Natural killer cell (primary cell): ENCODE results near the gene EFHC1. TPM values are rescaled to one million over a fixed set of nuclear protein-coding genes. Genes with fewer than 3 reads are reported as not detected.

ENCODE experiments used
- ATAC-seq, 3 donors: fragments of 150-1000 bp in 2 of 3; fragments of 200-7000 bp in 1 of 3; cut with Tn5 transposase; 1 replicate in 1 of 3; 2 replicates in 2 of 3; pipeline ENCODE4 v1.10.0; 2021; ENCODE audit warnings: mild to moderate bottlenecking in 2 of 3, moderate library complexity in 2 of 3
- DNase-seq, 2 donors: peaks; one replicate each; pipeline versions ENCODE4 v3.0.0 to v3.0.0-alpha.2; 2013 to 2021; ENCODE audit warnings: mixed read lengths in 1 of 2
- H3K27ac ChIP-seq: one replicate; pipeline ENCODE4 v1.5.1; 2013; ENCODE audit warnings: mild to moderate bottlenecking, low read length
- H3K27me3 ChIP-seq: one replicate; pipeline ENCODE4 v1.6.1; 2013; ENCODE audit warnings: low read length; ENCODE audit not compliant: control insufficient read depth, insufficient read depth
- H3K36me3 ChIP-seq: one replicate; pipeline ENCODE4 v1.6.1; 2013; ENCODE audit warnings: low read length; ENCODE audit not compliant: control insufficient read depth, insufficient read depth
- H3K4me1 ChIP-seq: one replicate; pipeline ENCODE4 v1.6.1; 2013; ENCODE audit warnings: low read length; ENCODE audit not compliant: control insufficient read depth, insufficient read depth
- H3K4me3 ChIP-seq: one replicate; pipeline ENCODE4 v1.5.1; 2013; ENCODE audit warnings: low read length
- H3K9me3 ChIP-seq: one replicate; pipeline ENCODE4 v1.6.1; 2013; ENCODE audit warnings: low read length; ENCODE audit not compliant: control insufficient read depth, insufficient read depth
- H3K27ac Mint-ChIP-seq, 2 donors: one replicate each; pipeline ENCODE4 v1.8.0; 2022; ENCODE audit warnings: mild to moderate bottlenecking in 2 of 2, mixed read lengths in 2 of 2, moderate library complexity in 1 of 2
- H3K27me3 Mint-ChIP-seq, 2 donors: one replicate each; pipeline ENCODE4 v1.8.0; 2022; ENCODE audit warnings: low read depth in 2 of 2, mixed read lengths in 2 of 2
- H3K36me3 Mint-ChIP-seq: one replicate; pipeline ENCODE4 v1.8.0; 2022; ENCODE audit warnings: mixed read lengths
- H3K4me1 Mint-ChIP-seq, 2 donors: one replicate each; pipeline ENCODE4 v1.8.0; 2022; ENCODE audit warnings: mixed read lengths in 2 of 2
- H3K4me3 Mint-ChIP-seq: one replicate; pipeline ENCODE4 v1.8.0; 2022; ENCODE audit warnings: mild to moderate bottlenecking, moderate library complexity, mixed read lengths
- H3K9me3 Mint-ChIP-seq, 2 donors: one replicate each; pipeline ENCODE4 v1.8.0; 2022; ENCODE audit warnings: mixed read lengths in 2 of 2
- WGBS: methylation state at CpG from one replicate; pipeline ENCODE4 v1.1.7; 2013; ENCODE audit warnings: missing lambda C conversion rate; ENCODE audit not compliant: insufficient coverage; 5-methylcytosine and 5-hydroxymethylcytosine counted together
- intact Hi-C: fragments of 100-400 bp; cut with micrococcal nuclease; formaldehyde crosslinking; loops from one replicate; pipeline ENCODE4 v1.14.2; 2022
- total RNA-seq, 4 donors: library from RNA; stranded (reverse); fragments of 120-200 nt in 1 of 4; gene quantifications; one replicate each; pipeline versions ENCODE4 v1.2.3 to v1.2.4, GENCODE V29; 2013 to 2022
- TF ChIP-seq, protein P1 (sequence below): fragments of 200-600 bp; IDR thresholded peaks from one replicate; pipeline ENCODE4 v1.8.0; 2022; ENCODE audit warnings: antibody characterized with exemption

Gene EFHC1
- total RNA-seq, 3 donors from 2014 or later (not counting 1 experiment from before 2014, with no cell fraction given), result 10.7 to 20.9 (median 13.7) TPM

DNA sequence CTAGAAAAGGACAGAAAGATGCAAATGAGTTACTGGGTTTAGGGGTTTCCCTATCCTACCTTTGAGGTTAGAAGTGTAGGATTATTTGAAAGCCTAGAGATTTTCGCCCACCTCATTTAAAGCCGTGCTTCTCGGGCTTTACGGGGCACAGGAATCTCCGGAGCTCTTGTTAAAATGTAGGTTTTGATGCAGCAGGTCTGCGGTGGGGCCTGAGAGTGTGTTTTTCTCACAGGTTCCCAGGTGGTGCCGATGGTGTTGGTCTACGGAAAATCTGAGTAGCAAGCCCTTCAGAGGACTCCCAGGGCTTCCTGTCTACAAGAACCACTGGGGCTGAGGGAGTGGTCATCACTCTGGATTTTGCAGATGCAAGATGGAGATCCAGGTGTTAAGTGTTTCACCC is 109.2 kb downstream of the EFHC1 start:
- TF ChIP-seq, protein P1, sequence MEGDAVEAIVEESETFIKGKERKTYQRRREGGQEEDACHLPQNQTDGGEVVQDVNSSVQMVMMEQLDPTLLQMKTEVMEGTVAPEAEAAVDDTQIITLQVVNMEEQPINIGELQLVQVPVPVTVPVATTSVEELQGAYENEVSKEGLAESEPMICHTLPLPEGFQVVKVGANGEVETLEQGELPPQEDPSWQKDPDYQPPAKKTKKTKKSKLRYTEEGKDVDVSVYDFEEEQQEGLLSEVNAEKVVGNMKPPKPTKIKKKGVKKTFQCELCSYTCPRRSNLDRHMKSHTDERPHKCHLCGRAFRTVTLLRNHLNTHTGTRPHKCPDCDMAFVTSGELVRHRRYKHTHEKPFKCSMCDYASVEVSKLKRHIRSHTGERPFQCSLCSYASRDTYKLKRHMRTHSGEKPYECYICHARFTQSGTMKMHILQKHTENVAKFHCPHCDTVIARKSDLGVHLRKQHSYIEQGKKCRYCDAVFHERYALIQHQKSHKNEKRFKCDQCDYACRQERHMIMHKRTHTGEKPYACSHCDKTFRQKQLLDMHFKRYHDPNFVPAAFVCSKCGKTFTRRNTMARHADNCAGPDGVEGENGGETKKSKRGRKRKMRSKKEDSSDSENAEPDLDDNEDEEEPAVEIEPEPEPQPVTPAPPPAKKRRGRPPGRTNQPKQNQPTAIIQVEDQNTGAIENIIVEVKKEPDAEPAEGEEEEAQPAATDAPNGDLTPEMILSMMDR, result no peak
- peaks cover under 1% of the 10 kb centered on the region for H3K4me1 ChIP-seq
- Mint-ChIP-seq H3K36me3 (no peaks in the 10 kb centered on the region), H3K27ac (no peak overlapping the region), H3K4me1 (peaks cover 11 to 23% of the 10 kb centered on the region in 2 donors), H3K27me3 (no peaks in the 10 kb centered on the region), H3K9me3 (no peaks in the 10 kb centered on the region), H3K4me3 (no peak overlapping the region)
- no peak overlapping the region for H3K27ac ChIP-seq
- no peaks in the 10 kb centered on the region for H3K9me3 ChIP-seq
- no peak overlapping the region for H3K4me3 ChIP-seq
- DNase-seq, result no peak
- intact Hi-C loops, result no loop called here
- no peaks in the 10 kb centered on the region for H3K27me3 ChIP-seq
- WGBS, result 85% methylated on average over 8 of the region's 8 CpGs
- ATAC-seq, result no peak
- H3K36me3 ChIP-seq, result peaks cover 4% of the 10 kb centered on the region

DNA sequence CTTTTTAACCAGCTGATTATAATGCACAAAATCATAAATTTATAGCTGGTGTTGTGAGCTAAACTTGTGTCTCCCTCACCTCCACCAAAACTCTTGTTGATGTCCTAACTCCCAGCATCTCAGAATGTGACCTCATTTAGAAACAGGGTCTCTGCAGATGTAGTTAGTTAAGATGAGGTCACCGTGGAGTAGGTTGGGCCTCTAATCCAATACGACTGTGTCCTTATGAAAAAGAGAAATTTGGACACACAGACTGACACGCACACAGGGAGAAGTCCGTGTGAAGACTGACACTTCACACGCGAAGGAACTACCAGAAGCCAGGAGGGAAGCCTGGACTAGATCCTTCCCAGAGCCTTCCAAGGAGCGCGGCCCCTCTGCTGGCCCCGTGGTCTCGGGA is 110.2 kb downstream of the EFHC1 start:
- ATAC-seq (no peak), DNase-seq (no peak)
- Histone ChIP-seq H3K27me3 (no peaks in the 10 kb centered on the region), H3K4me1 (peaks cover 11% of the 10 kb centered on the region), H3K27ac (no peak overlapping the region), H3K4me3 (no peak overlapping the region), H3K9me3 (no peaks in the 10 kb centered on the region), H3K36me3 (peaks cover 4% of the 10 kb centered on the region)
- WGBS, result 96% methylated on average over 10 of the region's 10 CpGs
- Mint-ChIP-seq H3K36me3 (no peaks in the 10 kb centered on the region), H3K27me3 (no peaks in the 10 kb centered on the region), H3K9me3 (no peaks in the 10 kb centered on the region), H3K4me3 (no peak overlapping the region), H3K4me1 (peaks cover 20 to 24% of the 10 kb centered on the region in 2 donors), H3K27ac (no peak overlapping the region)
- TF ChIP-seq, protein P1, result no peak
- intact Hi-C loops, result no loop called here

- no peaks in the 10 kb centered on the region for H3K9me3 Mint-ChIP-seq
- DNase-seq, result no peak
- WGBS, result 96% methylated on average over 4 of the region's 4 CpGs
- intact Hi-C loops, result no loop called here
- Histone ChIP-seq H3K36me3 (peaks cover 4% of the 10 kb centered on the region), H3K9me3 (no peaks in the 10 kb centered on the region), H3K4me3 (no peak overlapping the region), H3K27me3 (no peaks in the 10 kb centered on the region), H3K27ac (no peak overlapping the region), H3K4me1 (peaks cover 21% of the 10 kb centered on the region)
- peak overlapping the region in 1 of 2 donors; percentile 2 for H3K27ac Mint-ChIP-seq
- H3K36me3 Mint-ChIP-seq, result no peaks in the 10 kb centered on the region
- H3K4me1 Mint-ChIP-seq, result peaks cover 22 to 27% of the 10 kb centered on the region in 2 donors
- H3K27me3 Mint-ChIP-seq, result no peaks in the 10 kb centered on the region
- TF ChIP-seq, protein P1, result no peak
- ATAC-seq, result no peak
- H3K4me3 Mint-ChIP-seq, result no peak overlapping the region
These were observed 111.3 kb downstream of the EFHC1 start for GRCh38 chr6:52531396-52531795.

GRCh38 chr6:52531834-52532233 is 111.7 kb downstream of the EFHC1 start:
- TF ChIP-seq, protein P1, result no peak
- ATAC-seq, result no peak
- intact Hi-C loops, result no loop called here
- no CpG with 5 or more reads among the region's 1 CpG for WGBS
- H3K27me3 ChIP-seq, result no peaks in the 10 kb centered on the region
- Mint-ChIP-seq H3K9me3 (no peaks in the 10 kb centered on the region), H3K4me1 (peaks cover 26 to 32% of the 10 kb centered on the region in 2 donors), H3K4me3 (no peak overlapping the region), H3K27me3 (no peaks in the 10 kb centered on the region), H3K27ac (peak overlapping the region in 1 of 2 donors; percentile 2), H3K36me3 (no peaks in the 10 kb centered on the region)
- H3K36me3 ChIP-seq, result peaks cover 4% of the 10 kb centered on the region
- no peak overlapping the region for H3K4me3 ChIP-seq
- no peaks in the 10 kb centered on the region for H3K9me3 ChIP-seq
- H3K27ac ChIP-seq, result no peak overlapping the region
- no peak for DNase-seq
- H3K4me1 ChIP-seq, result peaks cover 26% of the 10 kb centered on the region
